BLaER1 (cell line): Measurements from ENCODE around the gene TBC1D2B.
"Not testable (repeated sequence)": the region's sequence is repeated elsewhere in the genome, so short reads cannot be mapped to it uniquely, and the experiment has no call there.

Source experiments
- H3K27ac ChIP-seq: shearing (Covaris generic); formaldehyde crosslinking; 2 replicates; pipeline ENCODE4 v1.8.1; 2022
- H3K27me3 ChIP-seq: shearing (Covaris generic); formaldehyde crosslinking; 2 replicates; pipeline ENCODE4 v1.8.1; 2022
- H3K36me3 ChIP-seq: shearing (Covaris generic); formaldehyde crosslinking; 2 replicates; pipeline ENCODE4 v1.8.1; 2022
- H3K4me1 ChIP-seq: shearing (Covaris generic); formaldehyde crosslinking; 2 replicates; pipeline ENCODE4 v1.8.1; 2022
- H3K4me2 ChIP-seq: shearing (Covaris generic); formaldehyde crosslinking; 2 replicates; pipeline ENCODE4 v1.8.1; 2022
- H3K4me3 ChIP-seq: shearing (Covaris generic); formaldehyde crosslinking; 2 replicates; pipeline ENCODE4 v1.8.1; 2022
- H3K9ac ChIP-seq: shearing (Covaris generic); formaldehyde crosslinking; 2 replicates; pipeline ENCODE4 v1.8.1; 2022
- H3K9me3 ChIP-seq: shearing (Covaris generic); formaldehyde crosslinking; 2 replicates; pipeline ENCODE4 v1.8.1; 2022
- H4K20me1 ChIP-seq: shearing (Covaris generic); formaldehyde crosslinking; 2 replicates; pipeline ENCODE4 v1.8.1; 2022
- Cebpa-rat ChIP-seq: shearing (Covaris generic); IDR thresholded peaks from 2 replicates; pipeline ENCODE4 v1.8.1; 2022

The TBC1D2B gene

GRCh38 chr15:77983708-77984445 is 93.6 kb downstream of the TBC1D2B start:
- Histone ChIP-seq H3K9me3 (no peaks in the 10 kb centered on the region), H3K27me3 (no peaks in the 10 kb centered on the region), H4K20me1 (no peaks in the 10 kb centered on the region), H3K4me1 (peaks cover 62% of the 10 kb centered on the region), H3K4me2 (peak overlapping the region; percentile 29), H3K4me3 (no peak overlapping the region), H3K9ac (no peak overlapping the region), H3K36me3 (no peaks in the 10 kb centered on the region), H3K27ac (no peak overlapping the region)
- no peak for TF ChIP-seq Cebpa-rat

GRCh38 chr15:77983091-77983707 is 94.3 kb downstream of the TBC1D2B start:
- Histone ChIP-seq H3K36me3 (no peaks in the 10 kb centered on the region), H3K27ac (no peak overlapping the region), H3K4me1 (peaks cover 56% of the 10 kb centered on the region), H3K9ac (no peak overlapping the region), H4K20me1 (no peaks in the 10 kb centered on the region), H3K4me3 (no peak overlapping the region), H3K4me2 (peak overlapping the region; percentile 29), H3K9me3 (no peaks in the 10 kb centered on the region), H3K27me3 (no peaks in the 10 kb centered on the region)
- no peak for TF ChIP-seq Cebpa-rat

GRCh38 chr15:77982127-77982490 is 95.4 kb downstream of the TBC1D2B start:
- H4K20me1 ChIP-seq: no peaks in the 10 kb centered on the region
- H3K4me1 ChIP-seq: peaks cover 45% of the 10 kb centered on the region
- no peaks in the 10 kb centered on the region for H3K27me3 ChIP-seq
- H3K27ac ChIP-seq: no peak overlapping the region
- H3K9me3 ChIP-seq: no peaks in the 10 kb centered on the region
- no peak overlapping the region for H3K9ac ChIP-seq
- TF ChIP-seq Cebpa-rat: no peak
- no peak overlapping the region for H3K4me3 ChIP-seq
- no peak overlapping the region for H3K4me2 ChIP-seq
- H3K36me3 ChIP-seq: no peaks in the 10 kb centered on the region

GRCh38 chr15:77981281-77982126 is 96.0 kb downstream of the TBC1D2B start:
- Histone ChIP-seq H3K4me1 (peaks cover 40% of the 10 kb centered on the region), H3K9ac (no peak overlapping the region), H3K36me3 (no peaks in the 10 kb centered on the region), H3K9me3 (no peaks in the 10 kb centered on the region), H3K4me3 (no peak overlapping the region), H3K27me3 (no peaks in the 10 kb centered on the region), H4K20me1 (no peaks in the 10 kb centered on the region), H3K4me2 (no peak overlapping the region), H3K27ac (no peak overlapping the region)
- no peak for TF ChIP-seq Cebpa-rat

- peaks cover 34% of the 10 kb centered on the region for H3K4me1 ChIP-seq
- not testable (repeated sequence) for H3K36me3 ChIP-seq, H3K27ac ChIP-seq, H3K27me3 ChIP-seq, H4K20me1 ChIP-seq, H3K4me3 ChIP-seq, H3K4me2 ChIP-seq, H3K9ac ChIP-seq, H3K9me3 ChIP-seq
Measured at GRCh38 chr15:77980674-77981073, 96.8 kb downstream of the TBC1D2B start.

- Histone ChIP-seq H3K4me2 (no peak overlapping the region), H3K36me3 (no peaks in the 10 kb centered on the region), H3K27me3 (no peaks in the 10 kb centered on the region), H4K20me1 (no peaks in the 10 kb centered on the region), H3K4me3 (no peak overlapping the region), H3K27ac (no peak overlapping the region), H3K4me1 (peaks cover 34% of the 10 kb centered on the region), H3K9ac (no peak overlapping the region), H3K9me3 (no peaks in the 10 kb centered on the region)
- no peak for TF ChIP-seq Cebpa-rat
Measured at GRCh38 chr15:77980098-77980497, 97.4 kb downstream of the TBC1D2B start.

GRCh38 chr15:77979157-77979556 is 98.4 kb downstream of the TBC1D2B start:
- H3K4me3 ChIP-seq, H3K9me3 ChIP-seq, H3K27ac ChIP-seq, H4K20me1 ChIP-seq, H3K9ac ChIP-seq, H3K36me3 ChIP-seq, H3K27me3 ChIP-seq: not testable (repeated sequence)
- H3K4me1 ChIP-seq: peaks cover 36% of the 10 kb centered on the region
- peak overlapping the region; percentile 48 for H3K4me2 ChIP-seq

GRCh38 chr15:77978759-77979145 is 98.8 kb downstream of the TBC1D2B start:
- not testable (repeated sequence) for H3K9me3 ChIP-seq, H3K27me3 ChIP-seq, H3K27ac ChIP-seq, H3K4me3 ChIP-seq, H4K20me1 ChIP-seq, H3K36me3 ChIP-seq, H3K9ac ChIP-seq
- peak overlapping the region; percentile 48; the same call in 1 of the 2 replicates for H3K4me2 ChIP-seq
- peaks cover 36% of the 10 kb centered on the region for H3K4me1 ChIP-seq

- H3K9ac ChIP-seq, H3K36me3 ChIP-seq, H3K4me2 ChIP-seq, H3K9me3 ChIP-seq, H3K4me3 ChIP-seq, H3K27me3 ChIP-seq, H4K20me1 ChIP-seq, H3K27ac ChIP-seq: not testable (repeated sequence)
- peaks cover 31% of the 10 kb centered on the region for H3K4me1 ChIP-seq
Measured at GRCh38 chr15:77977903-77978758, 99.4 kb downstream of the TBC1D2B start.

- not testable (repeated sequence) for H3K4me3 ChIP-seq, H3K9ac ChIP-seq, H3K9me3 ChIP-seq, H3K4me2 ChIP-seq, H3K27ac ChIP-seq, H4K20me1 ChIP-seq, H3K27me3 ChIP-seq, H3K36me3 ChIP-seq
- peaks cover 28% of the 10 kb centered on the region for H3K4me1 ChIP-seq
Measured at GRCh38 chr15:77976760-77977525, 100.6 kb downstream of the TBC1D2B start.

- not testable (repeated sequence) for H3K9me3 ChIP-seq, H3K4me2 ChIP-seq, H3K9ac ChIP-seq, H3K4me3 ChIP-seq, H3K27me3 ChIP-seq, H4K20me1 ChIP-seq, H3K27ac ChIP-seq, H3K36me3 ChIP-seq
- peaks cover 28% of the 10 kb centered on the region for H3K4me1 ChIP-seq
Measured at GRCh38 chr15:77976095-77976450, 101.4 kb downstream of the TBC1D2B start.
